22Rv1 (cell line): ENCODE data around the gene RBM20.
"Not testable (repeated sequence)": the region's sequence is repeated elsewhere in the genome, so short reads cannot be mapped to it uniquely, and the experiment has no call there.

Experiments
- ZFX ChIP-seq: fragments of 450-650 bp; IDR thresholded peaks from 2 replicates; pipeline ENCODE4 v1.6.1; 2017; ENCODE audit warnings: antibody characterized with exemption, borderline replicate concordance
- TF ChIP-seq, protein P1 (sequence below): fragments of 450-650 bp; IDR thresholded peaks from 2 replicates; pipeline ENCODE4 v1.5.1; 2017; ENCODE audit warnings: mild to moderate bottlenecking

DNA sequence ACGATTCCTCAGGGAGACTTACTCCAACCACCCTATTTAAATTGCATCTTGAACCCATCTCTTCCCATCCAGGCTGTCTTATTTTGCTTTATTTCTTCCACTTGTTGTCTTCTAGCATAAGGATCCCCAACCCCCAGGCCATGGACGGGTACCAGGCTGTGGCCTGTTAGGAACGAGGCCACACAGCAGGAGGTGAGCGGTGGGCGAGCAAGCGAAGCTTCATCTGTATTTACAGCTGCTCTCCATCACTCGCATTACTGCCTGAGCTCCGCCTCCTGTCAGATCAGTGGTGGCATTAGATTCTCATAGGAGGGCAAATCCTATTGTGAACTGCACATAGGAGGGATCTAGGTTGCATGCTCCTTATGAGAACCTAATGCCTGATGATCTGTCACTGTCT is 16.2 kb downstream of the RBM20 start:
- TF ChIP-seq, protein P1, sequence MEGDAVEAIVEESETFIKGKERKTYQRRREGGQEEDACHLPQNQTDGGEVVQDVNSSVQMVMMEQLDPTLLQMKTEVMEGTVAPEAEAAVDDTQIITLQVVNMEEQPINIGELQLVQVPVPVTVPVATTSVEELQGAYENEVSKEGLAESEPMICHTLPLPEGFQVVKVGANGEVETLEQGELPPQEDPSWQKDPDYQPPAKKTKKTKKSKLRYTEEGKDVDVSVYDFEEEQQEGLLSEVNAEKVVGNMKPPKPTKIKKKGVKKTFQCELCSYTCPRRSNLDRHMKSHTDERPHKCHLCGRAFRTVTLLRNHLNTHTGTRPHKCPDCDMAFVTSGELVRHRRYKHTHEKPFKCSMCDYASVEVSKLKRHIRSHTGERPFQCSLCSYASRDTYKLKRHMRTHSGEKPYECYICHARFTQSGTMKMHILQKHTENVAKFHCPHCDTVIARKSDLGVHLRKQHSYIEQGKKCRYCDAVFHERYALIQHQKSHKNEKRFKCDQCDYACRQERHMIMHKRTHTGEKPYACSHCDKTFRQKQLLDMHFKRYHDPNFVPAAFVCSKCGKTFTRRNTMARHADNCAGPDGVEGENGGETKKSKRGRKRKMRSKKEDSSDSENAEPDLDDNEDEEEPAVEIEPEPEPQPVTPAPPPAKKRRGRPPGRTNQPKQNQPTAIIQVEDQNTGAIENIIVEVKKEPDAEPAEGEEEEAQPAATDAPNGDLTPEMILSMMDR: not testable (repeated sequence)
- not testable (repeated sequence) for TF ChIP-seq ZFX
